Left ventricle myocardium superior (tissue), 1 donor: Measurements from ENCODE around the gene GPR55. TPM values are rescaled to one million over a fixed set of nuclear protein-coding genes. Genes with fewer than 3 reads are reported as not detected.

Experiments
- ATAC-seq: fragments of 200-7000 bp; cut with Tn5 transposase; one replicate; pipeline ENCODE4 v1.9.1; 2020; ENCODE audit warnings: mild to moderate bottlenecking, moderate library complexity
- DNase-seq: peaks from one replicate; pipeline ENCODE4 v3.0.0-alpha.2; 2020
- intact Hi-C: fragments of 100-400 bp; cut with micrococcal nuclease; formaldehyde crosslinking; loops from one replicate; pipeline ENCODE4 v1.11.0; 2022
- total RNA-seq: library from RNA; stranded (reverse); fragmentation: NEBNext Ultra II Directional; extraction: Animal tissue kit (Norgen Biotek cat#: 25700); gene quantifications from one replicate; pipeline ENCODE4 v1.2.1, GENCODE V29; 2021
- donor health status: DM: no; HTN: yes; CAD: no; lungs with severe emphysema.

The GPR55 gene
- total RNA-seq, 1 donor from 2014 or later, result not detected

DNA sequence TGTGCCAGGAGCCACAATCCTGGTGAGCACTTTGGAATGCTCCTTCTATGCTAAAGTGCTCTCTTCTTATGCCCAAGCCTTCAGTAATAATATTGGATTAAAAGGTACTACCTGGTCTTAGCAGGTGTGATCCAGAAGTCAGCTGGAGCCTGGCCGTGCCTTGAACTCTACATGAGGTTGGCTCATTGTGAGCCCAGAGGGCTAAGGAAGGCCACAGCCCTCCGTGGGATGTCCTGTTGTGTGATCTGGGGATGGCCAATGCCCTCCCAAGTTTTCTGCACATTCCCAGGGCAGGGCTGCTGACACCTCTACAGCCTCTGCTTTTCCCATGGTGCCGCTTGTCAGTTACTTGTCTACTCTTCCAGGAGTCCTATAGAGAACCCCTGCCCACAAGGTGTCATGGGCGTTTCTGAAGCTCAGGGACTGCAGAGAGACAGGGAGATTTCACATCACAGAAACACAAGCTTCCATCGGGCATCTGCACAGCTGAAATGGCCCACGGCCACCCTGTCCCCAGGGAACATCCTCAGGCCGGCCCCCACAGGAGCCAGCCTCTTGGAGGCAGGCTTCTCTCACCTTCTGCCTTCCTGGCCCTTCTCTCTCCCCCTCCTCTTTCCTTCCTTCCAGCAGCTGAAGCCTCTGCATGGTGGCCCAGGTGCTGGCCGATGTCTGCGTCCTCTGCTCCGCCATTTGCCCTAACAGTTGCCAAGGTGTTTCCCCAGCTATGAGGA lies 27.3 kb upstream of the GPR55 start:
- DNase-seq, result no peak
- ATAC-seq, result no peak
- intact Hi-C loops, result no loop called here

DNA sequence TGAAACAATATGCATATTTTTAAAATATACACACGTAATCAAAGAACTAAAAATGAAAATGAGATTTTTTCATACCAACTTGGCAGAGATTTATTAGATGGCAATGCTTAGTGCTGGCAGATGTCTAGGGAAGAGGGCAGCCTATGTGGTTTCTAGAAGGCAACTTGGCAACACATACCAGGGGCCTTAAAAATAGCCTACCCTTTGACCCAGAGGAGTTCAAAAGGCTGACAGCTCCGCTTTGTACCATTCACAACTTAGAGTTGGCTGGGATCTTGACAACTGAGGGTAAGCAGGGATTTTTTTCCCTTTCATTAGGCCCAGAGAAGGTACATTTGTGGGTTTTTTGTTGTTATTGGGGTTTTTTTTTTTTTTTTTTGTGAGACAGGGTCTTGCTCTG lies 26.4 kb upstream of the GPR55 start:
- no peak for DNase-seq
- no peak for ATAC-seq
- intact Hi-C loops, result no loop called here

DNA sequence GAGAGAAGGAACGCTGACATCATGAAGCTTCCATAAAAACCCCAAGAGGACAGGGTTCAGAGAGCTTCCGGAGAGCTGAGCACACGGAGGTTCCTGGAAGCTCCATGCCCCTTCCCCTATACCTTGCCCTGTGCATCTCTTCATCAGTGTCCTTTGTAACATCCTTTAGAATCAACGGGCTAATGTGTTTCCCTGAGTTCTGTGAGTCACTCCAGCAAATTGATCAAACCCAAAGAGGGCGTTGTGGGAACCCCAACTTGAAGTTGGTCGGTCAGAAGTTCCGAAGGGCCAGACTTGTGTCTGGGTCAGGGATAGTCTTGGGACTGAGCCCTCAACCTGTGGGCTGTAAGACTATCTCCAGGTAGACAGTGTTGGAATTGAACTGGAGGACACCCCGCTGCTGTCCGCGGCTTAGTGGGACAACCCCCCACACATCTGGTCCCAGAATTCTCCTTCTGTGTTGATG lies 25.9 kb upstream of the GPR55 start:
- no peak for ATAC-seq
- intact Hi-C loops, result no loop called here
- no peak for DNase-seq

DNA sequence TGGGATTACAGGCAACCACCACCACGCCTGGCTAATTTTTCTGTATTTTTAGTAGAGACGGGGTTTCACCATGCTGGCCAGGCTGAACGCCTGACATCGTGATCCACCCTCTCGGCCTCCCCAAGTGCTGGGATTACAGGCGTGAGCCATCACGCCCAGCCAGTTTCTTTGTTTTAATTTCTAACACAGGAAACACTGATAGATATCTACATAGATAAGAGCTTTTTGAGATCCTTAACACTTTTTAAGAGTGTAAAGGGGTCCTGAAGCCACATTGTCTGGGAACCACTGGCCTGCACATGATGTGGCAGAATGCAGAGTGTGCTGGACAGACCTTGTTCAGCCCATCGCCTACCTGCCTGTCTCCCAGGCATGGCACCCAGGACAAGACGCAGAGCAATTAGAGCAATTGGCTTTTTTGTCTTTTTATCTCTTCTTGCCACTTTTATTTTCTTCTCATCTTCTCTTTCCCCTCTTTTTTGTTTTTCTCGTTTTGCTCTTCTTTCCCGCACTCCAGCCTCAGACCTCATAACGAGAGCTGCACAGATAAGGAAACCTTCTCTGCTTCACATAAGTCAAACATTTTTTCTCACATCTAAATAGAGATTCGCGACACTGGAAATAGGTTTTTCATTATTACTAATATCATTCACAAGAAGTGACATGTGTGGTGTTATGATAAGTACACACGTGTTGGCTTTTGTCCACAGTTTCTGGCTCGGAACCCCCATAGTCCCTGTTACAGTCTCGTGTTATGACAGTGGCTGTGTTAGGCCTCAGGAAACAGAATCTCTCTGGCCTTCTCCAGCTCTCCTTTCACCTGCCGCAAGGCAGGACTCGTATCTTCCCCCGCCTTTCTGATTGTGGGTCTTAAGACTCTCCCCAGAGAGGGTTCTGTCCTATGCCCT lies 25.2 kb upstream of the GPR55 start:
- no peak for ATAC-seq
- DNase-seq, result no peak
- intact Hi-C loops, result no loop called here

DNA sequence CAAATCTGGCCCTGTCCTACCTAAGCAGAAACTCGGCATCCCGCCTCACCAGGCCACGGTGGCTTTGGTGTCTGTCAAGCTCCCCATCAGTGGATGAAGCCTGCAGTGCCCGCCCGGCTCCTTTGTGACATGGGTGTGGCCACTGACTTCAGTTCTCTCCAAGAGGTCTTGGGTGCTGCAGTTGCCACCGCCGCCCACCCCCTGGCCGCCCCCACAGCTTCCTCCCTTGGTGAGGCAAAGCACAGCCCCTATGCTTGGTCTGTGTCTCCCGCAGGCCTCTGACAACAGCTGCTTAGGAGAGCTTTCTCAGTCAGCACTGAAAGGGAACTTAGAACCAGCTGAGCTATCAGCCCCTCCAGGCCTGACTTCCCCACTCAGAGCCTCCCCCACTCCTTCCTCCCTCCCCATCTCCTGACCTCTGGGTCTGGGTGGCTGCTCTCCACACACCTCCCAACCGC lies 22.9 kb upstream of the GPR55 start:
- intact Hi-C loops, result no loop called here
- ATAC-seq (no peak), DNase-seq (no peak)

DNA sequence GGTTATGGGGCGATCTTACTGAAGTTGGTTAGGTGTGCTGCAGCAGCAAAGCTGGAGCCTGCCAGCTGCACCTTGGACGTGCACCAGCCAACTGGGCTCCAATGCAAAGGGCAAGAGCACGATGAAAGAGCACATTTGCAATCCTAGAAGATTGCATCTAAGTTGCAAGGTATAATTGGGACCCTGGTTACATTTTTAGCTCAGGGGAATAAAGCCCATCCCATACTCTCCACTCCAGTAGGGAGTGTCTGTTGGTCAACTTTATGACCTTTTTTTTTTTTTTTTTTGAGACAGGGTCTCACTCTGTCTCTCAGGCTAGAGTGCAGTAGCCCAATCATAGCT lies 22.2 kb upstream of the GPR55 start:
- no peak for ATAC-seq
- no peak for DNase-seq
- intact Hi-C loops, result no loop called here

DNA sequence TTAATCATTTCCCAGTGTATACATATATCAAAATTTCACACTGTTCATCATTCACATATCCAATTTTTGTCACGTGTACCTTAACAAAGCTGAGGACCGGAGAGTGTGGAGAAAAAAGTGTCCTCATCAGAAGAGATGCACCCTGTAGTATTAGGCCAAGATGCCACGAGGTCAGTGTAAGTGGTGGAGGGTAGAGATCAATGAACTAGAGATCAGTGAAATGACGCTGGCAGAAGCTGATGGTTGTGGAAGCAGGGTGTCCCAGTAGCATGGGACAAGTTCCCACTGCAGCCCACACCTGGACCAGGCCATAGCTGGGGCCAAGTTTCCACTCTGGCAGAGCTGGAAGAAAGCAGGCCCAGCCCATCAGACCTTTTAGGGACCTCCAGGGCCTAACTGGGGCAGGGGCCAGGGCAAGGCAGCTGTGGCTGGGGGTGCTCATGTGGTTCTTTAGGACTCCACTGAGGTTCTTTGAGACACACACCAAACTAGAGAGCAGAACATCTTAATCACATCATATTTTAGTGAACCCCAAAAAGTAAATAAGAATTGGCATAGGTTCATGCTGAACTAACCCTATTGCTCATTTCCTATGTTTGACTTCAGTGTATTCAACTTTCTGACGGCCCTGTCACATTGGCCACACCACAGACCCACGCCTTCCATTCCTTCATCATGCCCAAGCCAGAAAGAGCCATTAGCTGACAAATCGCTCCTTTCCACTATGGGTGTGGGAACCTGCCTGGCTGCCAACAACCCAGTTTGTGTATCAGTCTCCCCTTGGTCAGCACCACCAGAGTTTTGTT lies 21.6 kb upstream of the GPR55 start:
- no peak for DNase-seq
- intact Hi-C loops, result no loop called here
- ATAC-seq, result no peak

DNA sequence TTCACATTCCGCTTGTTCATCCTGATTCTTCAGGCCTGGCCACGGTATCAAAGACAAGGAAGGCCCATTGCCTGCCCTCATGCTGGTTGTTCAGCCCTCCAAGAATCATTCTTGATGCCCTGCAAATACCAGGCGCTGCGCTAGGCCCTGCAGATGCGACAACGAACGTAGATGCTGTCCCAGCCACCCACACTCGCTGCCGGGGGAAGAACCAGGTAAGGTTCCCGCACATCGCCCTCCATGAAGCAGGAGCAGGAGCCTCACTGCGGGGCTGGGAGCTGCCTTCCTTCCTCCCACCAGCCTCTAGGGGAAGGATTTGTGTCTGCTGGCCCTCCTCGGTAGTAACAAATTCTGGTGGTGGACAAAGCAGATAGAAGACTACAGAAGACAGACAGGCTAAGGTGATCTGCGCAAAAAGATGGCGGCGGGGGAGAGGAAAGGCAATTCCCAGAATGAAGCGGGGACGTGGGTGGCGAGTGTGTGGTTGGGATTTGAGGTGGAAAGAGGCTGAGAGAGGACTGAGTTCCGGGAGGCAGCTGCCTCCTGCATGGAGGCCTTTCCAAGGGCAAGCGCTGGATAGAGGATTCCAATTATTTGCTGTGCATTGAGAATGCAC lies 19.8 kb upstream of the GPR55 start:
- intact Hi-C loops, result no loop called here
- no peak for ATAC-seq
- no peak for DNase-seq

DNA sequence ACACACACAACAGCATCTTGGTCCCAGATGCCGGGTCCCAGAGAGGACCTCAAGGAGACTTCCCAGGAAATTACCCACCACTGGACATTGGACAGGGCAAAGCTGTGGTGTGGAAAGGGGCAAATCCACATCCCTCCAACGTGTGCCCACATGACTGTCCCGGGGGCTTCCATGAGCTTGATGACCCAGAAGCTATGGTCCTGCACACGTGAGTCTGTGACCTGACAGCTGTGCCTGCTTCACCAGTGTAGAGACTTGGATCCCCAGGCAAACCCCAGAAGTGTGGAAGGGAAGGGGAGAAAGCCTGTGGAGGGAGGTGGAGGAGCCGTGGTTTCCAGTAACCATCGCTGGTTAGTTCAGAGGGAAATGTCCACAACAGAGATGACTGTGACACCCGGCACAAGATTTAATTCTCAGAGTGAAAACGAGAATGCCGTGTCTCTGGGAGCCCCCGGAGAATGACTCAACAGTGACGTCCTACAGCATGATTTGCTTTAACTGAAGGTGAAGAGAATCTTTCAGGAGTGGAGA lies 19.1 kb upstream of the GPR55 start:
- no peak for DNase-seq
- ATAC-seq, result no peak
- intact Hi-C loops, result no loop called here

DNA sequence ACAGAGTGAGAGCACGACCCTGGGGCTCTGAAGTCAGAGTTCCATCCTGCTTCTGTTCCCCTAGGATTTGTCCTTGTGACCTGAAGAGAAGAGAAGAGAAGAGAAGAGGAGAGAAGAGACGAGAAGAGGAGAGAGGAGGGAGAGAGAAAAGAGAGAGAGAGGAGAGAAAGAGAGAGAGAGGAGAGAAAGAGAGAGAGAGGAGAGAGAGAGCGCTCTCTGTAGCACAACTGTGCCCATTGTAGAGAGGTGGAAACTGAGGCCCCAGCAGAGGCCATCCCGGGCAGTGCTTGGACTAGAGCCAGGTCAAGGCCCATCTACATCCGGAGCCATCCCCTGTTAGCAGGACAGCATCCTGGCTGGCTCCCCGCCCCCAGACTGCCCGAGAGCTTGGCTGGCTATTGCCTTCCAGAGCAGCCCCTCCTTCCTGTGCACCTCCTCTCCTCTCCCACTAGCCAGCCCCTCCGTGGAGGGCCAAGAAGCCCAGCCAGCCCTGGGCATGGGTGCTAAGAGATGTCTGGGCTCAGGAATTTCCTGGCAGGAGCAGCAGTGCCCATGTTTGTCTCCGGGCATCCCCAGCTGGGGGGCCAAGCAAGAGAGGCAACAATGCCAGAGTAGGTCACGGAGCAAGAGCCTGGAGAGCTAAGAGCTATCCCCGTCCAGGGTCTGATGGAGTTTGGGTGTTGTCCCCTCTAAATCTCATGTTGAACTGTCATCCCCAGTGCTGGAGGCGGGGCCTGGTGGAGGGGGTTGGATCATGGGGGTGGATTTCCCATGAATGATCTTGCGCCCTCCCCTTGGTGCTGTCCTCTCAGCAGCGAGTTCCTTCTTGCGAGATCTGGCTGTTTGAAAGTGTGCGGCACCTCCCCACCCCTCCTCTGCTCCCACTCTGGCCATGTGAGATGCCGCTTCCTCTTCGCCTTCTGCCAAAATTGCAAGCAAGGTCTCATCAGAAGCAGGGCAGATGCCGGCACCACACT lies 18.2 kb upstream of the GPR55 start:
- ATAC-seq (peak; percentile 48), DNase-seq (no peak)
- intact Hi-C loops, result no loop called here

DNA sequence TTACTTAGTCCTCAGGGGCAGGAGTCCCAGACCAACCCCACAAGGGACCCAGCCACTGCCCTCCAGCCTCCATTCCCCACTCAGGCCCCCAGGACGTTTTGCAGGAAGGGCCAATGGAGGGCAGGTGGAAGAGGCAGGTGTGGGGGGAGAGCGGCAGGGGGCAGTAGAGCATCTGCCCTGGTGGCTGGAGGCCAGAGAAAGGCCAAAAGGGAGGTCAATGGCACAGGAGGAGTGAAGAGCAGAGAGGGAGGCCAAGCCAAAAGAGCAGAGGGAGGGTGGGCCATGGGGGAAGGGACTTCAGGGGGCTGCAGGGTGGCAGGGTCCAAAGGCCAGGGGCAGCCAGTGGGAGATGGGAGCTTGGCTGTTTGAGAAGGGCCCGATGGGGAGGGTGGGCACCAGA lies 17.3 kb upstream of the GPR55 start:
- intact Hi-C loops, result no loop called here
- DNase-seq, result no peak
- ATAC-seq, result no peak

DNA sequence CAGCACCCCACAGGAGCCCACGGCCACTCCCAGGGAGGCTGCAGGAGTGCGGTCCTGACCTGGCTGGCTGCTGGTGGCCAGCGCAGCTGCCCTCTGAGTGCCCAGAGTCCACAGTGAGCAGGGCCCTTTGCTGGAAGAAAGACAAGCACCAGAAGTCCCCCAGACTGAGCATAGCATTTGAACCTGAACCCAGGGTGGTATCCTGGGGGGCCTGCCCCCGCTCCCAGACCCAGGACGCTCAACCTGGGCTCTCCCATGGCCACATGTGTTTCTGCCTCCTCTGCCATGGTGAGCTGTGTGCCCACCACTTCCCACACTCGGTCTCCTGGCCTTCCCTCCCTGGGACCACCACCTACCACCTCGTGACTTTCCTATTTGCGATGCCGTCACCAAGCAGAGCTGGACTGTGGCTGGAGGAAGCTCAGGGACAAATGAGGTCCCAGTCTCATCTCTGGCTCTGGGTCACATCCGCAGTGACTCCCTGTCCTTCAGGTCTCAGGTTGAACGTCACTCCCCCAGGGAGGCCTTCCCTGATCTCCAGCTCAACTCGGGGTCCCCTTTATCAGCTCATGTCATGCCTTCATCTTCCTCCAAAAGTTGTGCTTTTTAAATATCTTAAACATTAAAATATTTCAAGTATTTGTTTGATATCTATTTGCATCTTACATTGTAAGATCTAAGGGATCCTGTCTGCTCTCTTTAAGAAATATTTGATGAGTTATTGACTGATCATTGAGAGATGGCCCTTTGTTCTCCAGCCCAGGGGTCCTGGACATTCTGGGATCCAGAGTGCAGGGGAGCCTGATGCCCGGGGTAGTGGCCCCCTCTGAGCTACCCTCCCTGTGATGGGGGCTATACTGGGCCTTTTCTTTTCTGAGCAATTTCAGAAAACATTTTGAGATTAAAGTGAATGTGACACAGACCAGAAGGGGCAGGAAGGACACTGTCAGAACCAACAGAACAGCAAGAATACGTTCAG lies 16.4 kb upstream of the GPR55 start:
- intact Hi-C loops, result no loop called here

DNA sequence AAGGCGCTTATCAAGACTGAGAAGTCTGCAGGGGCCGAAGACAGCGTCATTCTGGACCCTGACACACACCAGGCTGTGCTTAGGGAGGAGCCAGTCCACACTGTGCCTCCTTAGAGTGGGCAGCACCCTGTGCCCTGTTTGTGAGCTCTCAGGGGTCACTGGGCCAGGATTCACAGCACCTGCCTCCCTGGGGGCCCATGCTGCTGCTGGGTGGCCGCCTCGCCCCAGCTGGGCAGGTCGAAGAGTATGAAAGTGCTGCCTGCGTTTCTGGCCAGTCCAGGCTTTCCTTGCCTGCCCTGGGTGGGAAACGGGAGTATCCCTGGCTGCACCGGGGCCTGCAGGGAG lies 15.4 kb upstream of the GPR55 start:
- intact Hi-C loops, result no loop called here
- ATAC-seq (no peak), DNase-seq (no peak)

More for the DNA sequence above, 16.4 kb upstream of the GPR55 start:
- DNase-seq (no peak), ATAC-seq (no peak)

DNA sequence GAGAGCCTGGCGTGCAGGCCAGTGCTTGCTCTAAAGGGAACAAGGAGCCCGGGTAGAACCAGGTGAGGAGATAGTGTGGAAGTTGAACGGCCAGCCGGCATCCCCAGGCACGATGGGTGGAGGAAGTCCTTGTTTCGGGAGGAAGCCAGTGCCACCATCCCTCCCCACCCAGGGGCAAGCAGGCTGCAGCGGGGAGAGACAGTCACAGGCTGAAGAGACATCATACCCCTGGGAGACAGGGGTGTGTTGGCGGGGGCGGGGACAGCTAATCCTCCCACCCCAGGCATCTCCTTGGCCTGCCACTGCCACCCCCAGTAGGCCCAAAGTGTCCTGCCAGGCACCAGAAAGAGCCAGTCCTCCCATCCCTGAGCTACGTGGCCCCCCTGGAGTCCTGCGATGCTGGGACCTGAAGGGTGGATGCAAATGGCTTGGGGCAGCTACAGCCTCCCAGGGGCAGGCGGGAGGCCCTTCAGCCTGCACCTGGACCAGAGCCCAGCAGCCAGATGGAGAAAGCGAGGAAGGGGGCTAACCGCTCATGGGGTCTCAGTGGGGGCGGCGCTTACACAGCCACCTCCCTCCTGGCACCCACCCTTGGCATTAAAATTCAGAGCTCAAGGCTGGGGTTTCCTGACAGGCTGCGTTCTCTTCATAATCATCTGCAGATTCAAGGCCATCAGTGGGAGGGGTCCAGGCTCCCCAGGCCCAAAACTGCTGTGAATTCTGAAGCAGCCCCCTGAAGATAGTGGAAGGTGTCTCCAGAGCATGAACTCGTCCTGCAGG lies 14.8 kb upstream of the GPR55 start:
- no peak for DNase-seq
- ATAC-seq, result no peak
- intact Hi-C loops, result no loop called here

DNA sequence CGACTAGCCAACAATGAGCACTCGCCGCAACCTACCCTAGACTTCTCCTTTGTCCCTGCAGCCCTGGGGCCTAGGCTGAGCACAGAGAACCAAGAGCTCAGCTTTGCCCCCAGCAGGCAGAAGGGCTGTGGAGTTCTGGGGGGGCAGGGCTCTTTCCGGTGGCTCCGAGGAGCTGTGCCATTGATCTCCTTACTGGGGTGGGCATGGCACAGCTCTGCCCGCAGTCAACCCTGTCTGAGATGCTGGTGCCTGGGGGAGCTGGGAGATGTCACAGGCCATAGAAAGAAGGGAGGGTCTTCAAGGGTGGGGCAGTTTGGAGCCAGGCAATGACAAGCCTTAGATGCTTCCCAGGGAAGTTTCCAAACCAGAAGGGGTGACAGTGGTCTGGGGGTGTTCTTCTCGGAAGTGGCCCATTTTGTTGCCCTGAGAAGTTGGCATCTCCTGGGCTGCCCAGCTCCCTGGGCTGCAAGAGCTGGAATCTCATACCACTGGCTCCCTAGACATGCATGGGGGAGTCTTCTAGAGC lies 14.1 kb upstream of the GPR55 start:
- no peak for DNase-seq
- ATAC-seq, result no peak
- intact Hi-C loops, result no loop called here

DNA sequence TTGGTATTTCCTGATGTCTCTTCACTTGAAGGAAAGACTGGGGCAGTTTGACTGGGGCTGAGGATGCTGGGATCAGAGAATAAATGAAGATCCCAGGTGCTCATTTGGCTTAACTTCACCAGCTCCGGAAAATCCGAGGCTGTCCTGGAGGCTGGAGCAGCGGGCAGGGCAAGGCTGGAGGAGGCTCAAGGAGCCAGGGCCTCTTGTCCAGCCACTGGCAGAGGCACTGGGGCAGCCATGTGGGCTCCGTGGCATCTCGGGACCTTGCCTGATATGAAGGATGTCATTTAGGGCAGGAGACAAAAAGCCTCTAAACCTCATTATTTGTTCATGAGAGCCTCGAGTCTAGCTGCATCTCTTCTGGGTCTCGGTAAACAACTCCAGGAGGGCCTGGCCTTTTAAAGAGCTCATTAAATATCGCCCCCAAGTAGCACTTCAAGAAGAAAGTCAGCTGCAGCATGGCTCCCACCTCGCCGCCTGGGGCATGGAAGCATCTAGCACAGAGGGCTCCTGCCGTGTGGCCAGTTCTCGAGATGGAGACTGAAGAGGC lies 13.5 kb upstream of the GPR55 start:
- ATAC-seq, result no peak
- intact Hi-C loops, result no loop called here
- no peak for DNase-seq
